Suprapubic skin (tissue), 4 donors: ENCODE data around the gene SRXN1. TPM values are rescaled to one million over a fixed set of nuclear protein-coding genes. Genes with fewer than 3 reads are reported as not detected.

Experiments
- DNase-seq, 2 donors: peaks; one replicate each; pipeline ENCODE4 v3.0.0-alpha.2; 2019; ENCODE audit warnings: low spot score in 2 of 2
- H3K27ac ChIP-seq: fragments of 200-600 bp; sonication (generic); one replicate; pipeline ENCODE4 v1.5.1; 2019
- H3K27me3 ChIP-seq: fragments of 200-600 bp; sonication (generic); one replicate; pipeline ENCODE4 v1.5.1; 2019
- H3K36me3 ChIP-seq: fragments of 200-600 bp; sonication (generic); one replicate; pipeline ENCODE4 v1.5.1; 2019
- H3K4me1 ChIP-seq: fragments of 200-600 bp; sonication (generic); one replicate; pipeline ENCODE4 v1.5.1; 2019
- H3K4me3 ChIP-seq: fragments of 200-600 bp; sonication (generic); one replicate; pipeline ENCODE4 v1.5.1; 2019; ENCODE audit warnings: mild to moderate bottlenecking
- H3K9me3 ChIP-seq: fragments of 200-600 bp; sonication (generic); one replicate; pipeline ENCODE4 v1.5.1; 2019
- EP300 ChIP-seq: sonication (generic); formaldehyde crosslinking; IDR thresholded peaks from one replicate; pipeline ENCODE4 v1.6.1; 2017; ENCODE audit warnings: antibody characterized with exemption
- POLR2A ChIP-seq, 2 donors: fragments of 450-650 bp; IDR thresholded peaks; one replicate each; pipeline ENCODE4 v1.6.1; 2017; ENCODE audit warnings: antibody characterized with exemption in 2 of 2, mild to moderate bottlenecking in 2 of 2, moderate library complexity in 2 of 2
- POLR2AphosphoS5 ChIP-seq, 3 donors: sonication (generic); formaldehyde crosslinking; IDR thresholded peaks; one replicate each; pipeline ENCODE4 v1.6.1; 2017; ENCODE audit warnings: antibody characterized with exemption in 3 of 3
- WGBS: methylation state at CpG from one replicate; pipeline ENCODE4 v1.1.5; 2018; 5-methylcytosine and 5-hydroxymethylcytosine counted together
- total RNA-seq, 4 donors: library from RNA; depleted of rRNA; stranded (reverse); fragments of >200 nt; gene quantifications; one replicate each; pipeline ENCODE4 v1.1.0, GENCODE V29; 2016
- TF ChIP-seq, protein P1 (sequence below), 2 donors: fragments of 200-600 bp in 1 of 2; fragments of 450-650 bp in 1 of 2; sonication (generic) in 1 of 2; IDR thresholded peaks; one replicate each; pipeline ENCODE4 v1.5.1; 2016 to 2019; ENCODE audit warnings: antibody characterized with exemption in 2 of 2, mild to moderate bottlenecking in 1 of 2, moderate library complexity in 1 of 2

The SRXN1 gene
- total RNA-seq, 4 donors from 2014 or later, result 7.8 to 27.7 (median 21.0) TPM

DNA sequence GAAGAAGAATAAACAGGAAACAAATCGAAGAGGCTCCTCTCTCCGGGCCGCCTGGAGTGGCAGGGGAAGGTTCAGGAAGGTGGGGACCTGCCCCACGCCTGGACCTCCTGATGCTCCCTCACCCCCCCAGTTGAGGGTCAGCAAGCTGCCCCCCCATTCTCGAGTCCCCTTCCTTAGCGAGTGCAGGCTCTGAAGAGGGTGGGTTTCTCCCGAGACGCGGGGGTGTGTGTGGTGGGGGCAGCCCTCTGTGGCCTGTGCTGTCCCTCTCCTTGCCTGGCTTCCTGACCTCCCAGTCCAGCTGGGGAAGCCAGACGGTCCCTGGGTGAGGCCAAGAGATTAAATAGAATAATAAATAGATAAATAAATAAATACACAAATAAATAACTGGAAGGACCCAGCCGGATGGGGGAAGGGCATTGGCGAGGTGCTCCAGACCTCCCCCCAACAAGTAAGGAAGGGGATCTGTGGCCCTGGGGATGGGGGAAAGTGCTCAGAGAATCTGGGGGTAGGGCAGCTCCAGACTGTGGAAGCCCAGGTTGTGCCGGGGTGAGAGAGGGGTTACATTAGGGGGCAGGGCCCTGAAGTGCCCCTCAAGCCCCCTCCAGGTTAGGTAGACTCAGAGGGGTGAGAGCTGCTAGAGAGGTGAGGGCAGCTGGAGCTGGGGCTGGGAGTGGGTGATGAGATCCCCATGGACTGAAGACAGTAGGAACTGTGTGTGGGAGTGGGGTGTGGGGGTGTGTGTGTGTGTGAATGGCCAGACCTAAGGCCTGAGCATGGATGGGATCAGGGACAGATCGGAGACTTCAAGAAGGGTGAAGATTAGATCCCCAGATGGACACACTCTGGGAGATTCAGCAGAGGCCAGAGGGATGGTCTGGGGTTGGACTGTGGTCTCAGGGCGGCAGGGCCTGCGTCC, 9.5 kb upstream of the SRXN1 start:
- peaks cover 12% of the 10 kb centered on the region for H3K4me1 ChIP-seq
- TF ChIP-seq, protein P1, sequence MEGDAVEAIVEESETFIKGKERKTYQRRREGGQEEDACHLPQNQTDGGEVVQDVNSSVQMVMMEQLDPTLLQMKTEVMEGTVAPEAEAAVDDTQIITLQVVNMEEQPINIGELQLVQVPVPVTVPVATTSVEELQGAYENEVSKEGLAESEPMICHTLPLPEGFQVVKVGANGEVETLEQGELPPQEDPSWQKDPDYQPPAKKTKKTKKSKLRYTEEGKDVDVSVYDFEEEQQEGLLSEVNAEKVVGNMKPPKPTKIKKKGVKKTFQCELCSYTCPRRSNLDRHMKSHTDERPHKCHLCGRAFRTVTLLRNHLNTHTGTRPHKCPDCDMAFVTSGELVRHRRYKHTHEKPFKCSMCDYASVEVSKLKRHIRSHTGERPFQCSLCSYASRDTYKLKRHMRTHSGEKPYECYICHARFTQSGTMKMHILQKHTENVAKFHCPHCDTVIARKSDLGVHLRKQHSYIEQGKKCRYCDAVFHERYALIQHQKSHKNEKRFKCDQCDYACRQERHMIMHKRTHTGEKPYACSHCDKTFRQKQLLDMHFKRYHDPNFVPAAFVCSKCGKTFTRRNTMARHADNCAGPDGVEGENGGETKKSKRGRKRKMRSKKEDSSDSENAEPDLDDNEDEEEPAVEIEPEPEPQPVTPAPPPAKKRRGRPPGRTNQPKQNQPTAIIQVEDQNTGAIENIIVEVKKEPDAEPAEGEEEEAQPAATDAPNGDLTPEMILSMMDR (IDR thresholded peaks at IDR 0.05), result no peak
- TF ChIP-seq POLR2A (IDR thresholded peaks at IDR 0.05) (no peak), EP300 (no peak), POLR2AphosphoS5 (IDR thresholded peaks at IDR 0.05) (no peak)
- no peak for DNase-seq
- no peak overlapping the region for H3K27ac ChIP-seq
- H3K27me3 ChIP-seq, result peaks cover 88% of the 10 kb centered on the region
- no peaks in the 10 kb centered on the region for H3K9me3 ChIP-seq
- no peak overlapping the region for H3K4me3 ChIP-seq
- H3K36me3 ChIP-seq, result no peaks in the 10 kb centered on the region
- WGBS, result 23% methylated on average over 16 of the region's 16 CpGs

DNA sequence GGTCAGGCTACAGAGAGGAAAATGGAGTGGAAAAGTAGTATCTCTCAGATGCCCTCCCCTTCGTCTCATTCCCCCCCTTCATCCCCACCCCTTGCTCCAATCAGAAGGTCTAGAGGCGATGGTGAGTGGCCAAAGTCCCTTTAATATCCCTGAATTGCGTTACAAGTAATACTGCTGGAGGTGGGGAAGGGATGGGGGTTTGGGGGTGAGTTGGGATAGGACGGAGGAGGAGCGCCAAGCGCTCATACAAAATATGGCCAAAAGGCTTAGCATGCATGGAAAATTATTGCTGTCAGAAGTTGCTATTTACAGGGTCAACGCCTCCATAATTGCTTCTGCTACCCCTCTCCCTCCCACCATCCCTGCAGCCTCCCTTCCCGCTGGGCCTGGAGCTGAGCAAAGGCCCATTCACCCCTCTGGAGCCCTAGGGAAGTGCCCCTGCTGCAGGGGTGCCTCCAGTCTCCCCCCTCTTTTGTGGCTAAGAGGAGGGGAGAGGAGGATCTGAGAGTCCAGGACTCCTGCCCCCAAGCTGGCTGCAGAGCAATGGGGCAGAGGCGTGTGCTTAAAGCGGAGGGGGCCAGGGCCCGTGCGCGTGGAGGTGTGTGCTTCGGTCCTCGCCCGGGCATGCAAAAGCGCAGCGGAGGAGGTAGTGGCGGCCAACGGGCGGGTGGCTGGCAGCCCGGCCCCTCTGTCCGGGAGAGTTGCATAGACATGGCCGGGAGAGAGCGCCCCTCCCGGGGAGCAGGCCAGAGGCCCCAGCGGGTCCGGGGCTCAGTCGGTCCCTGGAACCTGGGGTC, 8.7 kb upstream of the SRXN1 start:
- 26% methylated on average over 16 of the region's 29 CpGs for WGBS
- Histone ChIP-seq H3K9me3 (no peaks in the 10 kb centered on the region), H3K4me3 (no peak overlapping the region), H3K36me3 (no peaks in the 10 kb centered on the region), H3K4me1 (peaks cover 12% of the 10 kb centered on the region), H3K27ac (no peak overlapping the region), H3K27me3 (peaks cover 80% of the 10 kb centered on the region)
- DNase-seq, result no peak
- TF ChIP-seq POLR2AphosphoS5 (IDR thresholded peaks at IDR 0.05), result no peak
- TF ChIP-seq, protein P1 (IDR thresholded peaks at IDR 0.05), result no peak
- TF ChIP-seq POLR2A (IDR thresholded peaks at IDR 0.05), result no peak
- TF ChIP-seq EP300, result no peak

DNA sequence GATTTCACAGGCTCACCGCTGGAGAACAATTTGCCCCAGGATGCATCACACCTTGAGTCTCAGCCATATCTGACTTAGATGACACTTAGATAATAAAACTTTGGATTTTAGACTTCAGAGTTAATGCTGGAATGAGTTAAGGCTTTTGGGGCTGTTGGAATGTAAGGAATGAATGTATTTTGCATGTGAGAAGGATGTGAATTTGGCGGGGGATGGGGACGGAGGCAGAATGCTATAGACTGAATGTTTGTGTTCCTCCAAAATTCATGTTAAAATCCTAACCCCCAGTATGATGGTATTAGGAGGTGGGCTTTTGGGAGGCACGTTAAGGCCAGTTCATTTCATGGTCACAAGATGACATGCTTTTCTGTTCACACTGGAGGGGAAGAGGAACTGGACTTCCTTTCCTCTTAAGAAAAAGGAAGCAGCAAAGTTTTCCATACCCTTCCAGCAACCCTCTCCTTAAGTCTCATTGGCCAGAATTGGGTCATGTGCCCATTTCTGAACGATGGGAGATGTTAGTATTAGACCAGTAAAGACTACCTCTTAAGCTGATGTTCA, 5.8 kb upstream of the SRXN1 start:
- 19% methylated on average over 5 of the region's 5 CpGs for WGBS
- TF ChIP-seq, protein P1 (IDR thresholded peaks at IDR 0.05), result no peak

DNA sequence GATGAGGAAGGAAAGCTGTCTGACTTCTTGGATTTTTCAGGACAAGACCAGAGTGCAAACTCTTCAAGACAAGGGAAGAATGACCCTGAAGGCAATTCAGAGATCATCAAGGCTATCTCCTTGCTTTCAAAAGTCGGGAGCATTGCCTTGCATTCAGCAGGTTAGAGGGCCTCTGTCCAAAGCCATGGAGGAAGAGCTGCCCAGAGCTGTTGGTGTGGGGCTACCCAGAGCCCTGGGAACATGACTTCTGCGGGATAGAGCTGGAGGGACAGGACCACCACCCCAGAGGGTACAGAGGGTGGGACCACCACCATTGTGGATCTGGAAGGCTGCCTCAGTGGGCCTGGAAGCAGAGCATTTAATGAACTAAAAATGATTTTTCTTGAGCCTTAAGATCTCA, 5.2 kb upstream of the SRXN1 start:
- Histone ChIP-seq H3K27me3 (peaks cover 45% of the 10 kb centered on the region), H3K27ac (no peak overlapping the region), H3K4me3 (no peak overlapping the region), H3K4me1 (peaks cover 18% of the 10 kb centered on the region), H3K9me3 (no peaks in the 10 kb centered on the region), H3K36me3 (no peaks in the 10 kb centered on the region)
- DNase-seq, result no peak
- 23% methylated on average over 2 of the region's 2 CpGs for WGBS
- TF ChIP-seq POLR2A (IDR thresholded peaks at IDR 0.05) (no peak), POLR2AphosphoS5 (IDR thresholded peaks at IDR 0.05) (no peak), EP300 (no peak)
- TF ChIP-seq, protein P1 (IDR thresholded peaks at IDR 0.05), result no peak

More for the DNA sequence above, 5.8 kb upstream of the SRXN1 start:
- Histone ChIP-seq H3K36me3 (no peaks in the 10 kb centered on the region), H3K4me1 (peaks cover 18% of the 10 kb centered on the region), H3K9me3 (no peaks in the 10 kb centered on the region), H3K27ac (no peak overlapping the region), H3K4me3 (no peak overlapping the region), H3K27me3 (peaks cover 51% of the 10 kb centered on the region)
- no peak for DNase-seq
